ENCODE results near the gene DDX39B.
A peak's percentile ranks its signal among the peaks of the same experiment; 100 is the strongest.
"Not testable (repeated sequence)": the region's sequence is repeated elsewhere in the genome, so short reads cannot be mapped to it uniquely, and the experiment has no call there.

The DDX39B gene

DNA sequence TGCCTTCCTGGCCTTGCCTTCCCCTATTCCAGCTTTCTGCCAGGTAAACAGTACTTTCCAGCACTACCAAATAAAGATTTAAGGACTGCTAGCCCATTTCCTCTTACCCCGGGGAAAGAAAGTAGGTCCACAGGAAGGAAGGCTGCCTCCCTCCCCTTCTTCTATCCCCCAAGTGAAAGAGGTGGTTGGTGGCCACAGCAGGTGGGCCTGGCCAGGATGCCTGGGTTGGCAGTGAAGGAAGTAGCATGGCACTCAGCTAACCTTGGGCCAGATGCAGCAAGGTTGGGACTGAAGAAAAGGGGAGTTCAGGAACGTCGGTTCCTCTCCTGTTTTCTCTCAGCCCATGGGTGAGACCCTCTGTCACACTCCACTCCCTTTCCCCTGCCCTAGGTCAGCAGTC, 14.5 kb upstream of the DDX39B start:
- TF ChIP-seq, protein P1, sequence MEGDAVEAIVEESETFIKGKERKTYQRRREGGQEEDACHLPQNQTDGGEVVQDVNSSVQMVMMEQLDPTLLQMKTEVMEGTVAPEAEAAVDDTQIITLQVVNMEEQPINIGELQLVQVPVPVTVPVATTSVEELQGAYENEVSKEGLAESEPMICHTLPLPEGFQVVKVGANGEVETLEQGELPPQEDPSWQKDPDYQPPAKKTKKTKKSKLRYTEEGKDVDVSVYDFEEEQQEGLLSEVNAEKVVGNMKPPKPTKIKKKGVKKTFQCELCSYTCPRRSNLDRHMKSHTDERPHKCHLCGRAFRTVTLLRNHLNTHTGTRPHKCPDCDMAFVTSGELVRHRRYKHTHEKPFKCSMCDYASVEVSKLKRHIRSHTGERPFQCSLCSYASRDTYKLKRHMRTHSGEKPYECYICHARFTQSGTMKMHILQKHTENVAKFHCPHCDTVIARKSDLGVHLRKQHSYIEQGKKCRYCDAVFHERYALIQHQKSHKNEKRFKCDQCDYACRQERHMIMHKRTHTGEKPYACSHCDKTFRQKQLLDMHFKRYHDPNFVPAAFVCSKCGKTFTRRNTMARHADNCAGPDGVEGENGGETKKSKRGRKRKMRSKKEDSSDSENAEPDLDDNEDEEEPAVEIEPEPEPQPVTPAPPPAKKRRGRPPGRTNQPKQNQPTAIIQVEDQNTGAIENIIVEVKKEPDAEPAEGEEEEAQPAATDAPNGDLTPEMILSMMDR (IDR thresholded peaks at IDR 0.05; ENCODE audit: low read depth, low read length), result no peak
- TF ChIP-seq, protein P2, sequence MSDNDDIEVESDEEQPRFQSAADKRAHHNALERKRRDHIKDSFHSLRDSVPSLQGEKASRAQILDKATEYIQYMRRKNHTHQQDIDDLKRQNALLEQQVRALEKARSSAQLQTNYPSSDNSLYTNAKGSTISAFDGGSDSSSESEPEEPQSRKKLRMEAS (IDR thresholded peaks at IDR 0.05; ENCODE audit: low read depth, low read length), result no peak
- TF ChIP-seq MYC (IDR thresholded peaks at IDR 0.05; ENCODE audit: low read depth, low read length), result no peak
- TF ChIP-seq POLR2A (IDR thresholded peaks at IDR 0.05; ENCODE audit: extremely low read depth, insufficient read length), result no peak
- peak; percentile 40 for DNase-seq (ENCODE audit: low read depth)
- no peak overlapping the region for H3K4me3 ChIP-seq (ENCODE audit: low read depth, low read length)

DNA sequence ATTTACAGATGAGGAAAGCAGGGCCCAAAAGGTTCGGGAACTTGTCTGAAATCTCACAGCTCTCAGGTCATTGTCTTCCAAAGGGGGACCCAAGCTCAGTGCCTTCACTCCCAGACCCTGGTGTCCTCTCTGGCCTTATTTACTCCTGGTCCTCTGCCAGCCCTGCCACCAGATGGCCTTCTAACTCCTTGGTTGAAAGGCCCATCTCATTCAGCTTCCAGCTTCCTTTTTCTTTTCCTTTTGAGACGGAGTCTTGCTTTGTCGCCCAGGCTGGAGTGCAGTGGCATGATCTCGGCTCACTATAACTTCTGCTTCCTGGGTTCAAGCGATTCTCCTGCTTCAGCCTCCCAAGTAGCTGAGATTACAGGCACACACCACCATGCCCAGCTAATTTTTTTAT, 9.6 kb upstream of the DDX39B start:
- peak; percentile 45; the same call in 1 of the 2 replicates for TF ChIP-seq MYC (IDR thresholded peaks at IDR 0.05; ENCODE audit: low read depth, low read length)
- TF ChIP-seq, protein P1 (IDR thresholded peaks at IDR 0.05; ENCODE audit: low read depth, low read length), result peak; percentile 85
- DNase-seq (ENCODE audit: low read depth), result peak; percentile 92
- H3K4me3 ChIP-seq (ENCODE audit: low read depth, low read length), result not testable (repeated sequence)

DNA sequence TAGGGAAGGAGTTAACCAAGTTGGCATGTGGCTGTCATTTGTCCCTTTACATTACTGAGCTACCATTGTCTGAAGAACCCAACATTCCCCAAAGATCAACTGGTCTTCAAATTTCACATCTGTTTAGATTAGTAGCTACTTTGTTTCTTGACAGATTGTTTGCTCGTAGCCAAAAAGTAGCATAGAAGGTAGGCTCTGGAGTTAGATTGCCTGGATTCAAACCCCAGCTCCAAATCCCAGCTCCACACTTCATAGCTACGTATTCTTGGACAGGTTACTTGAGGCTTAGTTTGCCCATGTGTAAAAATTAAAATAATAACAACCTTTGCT, 6.7 kb upstream of the DDX39B start:
- peak overlapping the region; percentile 65 for H3K4me3 ChIP-seq (ENCODE audit: low read depth, low read length)
- TF ChIP-seq, protein P1 (IDR thresholded peaks at IDR 0.05; ENCODE audit: low read depth, low read length), result no peak
- TF ChIP-seq, protein P2 (IDR thresholded peaks at IDR 0.05; ENCODE audit: low read depth, low read length), result no peak
- TF ChIP-seq MYC (IDR thresholded peaks at IDR 0.05; ENCODE audit: low read depth, low read length) (no peak), POLR2A (IDR thresholded peaks at IDR 0.05; ENCODE audit: extremely low read depth, insufficient read length) (no peak)
- no peak for DNase-seq (ENCODE audit: low read depth)

DNA sequence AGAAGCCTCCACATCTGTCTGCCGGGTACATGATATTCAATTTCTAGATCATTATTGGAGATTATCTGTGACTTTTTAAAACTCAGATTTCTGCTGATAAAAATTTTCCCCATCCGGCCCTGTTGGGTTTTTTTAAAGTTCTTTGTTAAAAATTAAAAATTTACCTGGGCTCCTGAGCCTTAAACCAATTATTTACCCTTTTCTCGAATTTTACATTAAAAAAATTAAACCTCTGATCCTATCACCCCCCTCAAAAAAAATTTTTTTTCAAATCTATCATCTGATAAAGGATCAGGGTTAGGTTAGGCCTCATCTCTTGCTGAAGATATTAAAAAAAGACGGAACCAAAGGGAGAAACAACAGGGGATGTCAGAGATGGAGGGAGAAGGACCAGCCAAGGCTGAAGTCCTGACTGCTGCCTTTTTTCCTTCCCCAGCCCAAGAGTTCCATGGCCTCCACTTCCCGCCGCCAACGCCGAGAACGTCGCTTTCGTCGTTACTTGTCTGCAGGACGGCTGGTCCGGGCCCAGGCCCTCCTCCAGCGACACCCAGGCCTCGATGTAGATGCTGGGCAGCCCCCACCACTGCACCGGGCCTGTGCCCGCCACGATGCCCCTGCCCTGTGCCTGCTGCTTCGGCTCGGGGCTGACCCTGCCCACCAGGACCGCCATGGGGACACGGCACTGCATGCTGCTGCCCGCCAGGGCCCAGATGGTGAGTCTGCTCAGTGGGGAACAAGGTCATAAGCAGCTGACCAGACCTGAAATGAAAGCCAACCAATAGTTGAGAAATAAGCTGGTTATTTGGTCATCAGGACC, 6.1 kb upstream of the DDX39B start:
- DNase-seq (ENCODE audit: low read depth), result peak; percentile 49
- TF ChIP-seq, protein P2 (IDR thresholded peaks at IDR 0.05; ENCODE audit: low read depth, low read length), result no peak
- TF ChIP-seq POLR2A (IDR thresholded peaks at IDR 0.05; ENCODE audit: extremely low read depth, insufficient read length) (no peak), MYC (IDR thresholded peaks at IDR 0.05; ENCODE audit: low read depth, low read length) (no peak)
- TF ChIP-seq, protein P1 (IDR thresholded peaks at IDR 0.05; ENCODE audit: low read depth, low read length), result no peak
- H3K4me3 ChIP-seq (ENCODE audit: low read depth, low read length), result peak overlapping the region; percentile 65

DNA sequence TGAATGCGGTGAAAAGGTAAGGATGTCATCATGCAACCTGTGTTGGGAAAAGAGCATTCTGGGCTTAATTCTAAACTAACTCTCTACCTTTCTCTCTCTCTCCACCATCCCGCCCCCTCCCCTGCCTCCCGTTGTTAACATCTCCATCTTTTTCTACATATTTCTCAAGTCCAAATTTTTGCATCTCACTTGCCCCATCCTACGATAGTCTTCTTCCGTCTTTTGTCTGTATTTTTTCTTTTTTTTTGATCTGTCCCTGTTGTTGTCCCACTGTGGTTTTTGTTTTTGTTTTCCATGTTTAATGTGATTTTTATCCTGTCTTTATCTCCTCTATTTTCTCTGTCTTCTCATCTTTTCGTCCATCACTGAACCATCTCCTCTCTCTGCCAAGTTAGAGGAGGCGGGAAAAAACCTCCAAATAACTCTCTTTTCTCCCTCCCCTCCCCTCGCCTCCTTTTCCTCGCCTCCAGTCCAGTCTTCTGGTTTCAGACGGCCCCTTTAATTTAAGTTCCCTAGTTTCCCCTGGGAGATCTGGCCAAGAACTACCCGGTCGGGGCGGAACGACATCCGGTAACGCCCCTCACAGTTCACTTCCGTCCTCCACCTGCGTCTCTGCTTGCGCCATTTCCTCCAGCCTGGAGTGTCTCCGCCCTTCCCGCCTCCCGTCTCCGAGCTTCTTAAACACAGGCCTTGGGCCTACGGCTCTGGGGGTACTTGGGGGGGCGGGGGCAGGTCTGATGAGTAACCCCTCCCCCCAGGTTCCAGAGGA, 5.3 kb upstream of the DDX39B start, which contains the start of gene NFKBIL1:
Gene NFKBIL1, plus strand, starts transcription at position 651 of the 769 bp plus-strand sequence. Its CDS starts 87 bp downstream, at position 738.
- H3K4me3 ChIP-seq (ENCODE audit: low read depth, low read length), result peak within 1 kb of the TSS; percentile 65
- TF ChIP-seq, protein P1 (IDR thresholded peaks at IDR 0.05; ENCODE audit: low read depth, low read length), result no peak
- TF ChIP-seq POLR2A (IDR thresholded peaks at IDR 0.05; ENCODE audit: extremely low read depth, insufficient read length) (peak; percentile 28), MYC (IDR thresholded peaks at IDR 0.05; ENCODE audit: low read depth, low read length) (peak; percentile 74)
- TF ChIP-seq, protein P2 (IDR thresholded peaks at IDR 0.05; ENCODE audit: low read depth, low read length), result no peak; the same call in 1 of the 2 replicates
- DNase-seq (ENCODE audit: low read depth), result peak; percentile 100

Measured in NB4 (cell line).